Natural killer cell treated with Interleukin-12 subunit alpha and Interleukin-12 subunit beta and Interleukin-15 and Interleukin-18, amount 100 ng/mL, for 72 hours (primary cell): ENCODE data around the gene GPR55. TPM values are rescaled to one million over a fixed set of nuclear protein-coding genes. Genes with fewer than 3 reads are reported as not detected.
A peak's percentile ranks its signal among the peaks of the same experiment; 100 is the strongest.
"Not testable (repeated sequence)": the region's sequence is repeated elsewhere in the genome, so short reads cannot be mapped to it uniquely, and the experiment has no call there.

ENCODE experiments used
- ATAC-seq, 2 donors: fragments of 150-1000 bp; cut with Tn5 transposase in 1 of 2; sonication (Bioruptor Pico), chemical (Tn5 transposase) in 1 of 2; 2 replicates each; pipeline ENCODE4 v1.10.0; 2021
- DNase-seq: peaks from one replicate; pipeline ENCODE4 v3.0.0; 2022; ENCODE audit warnings: low spot score
- H3K27ac Mint-ChIP-seq, 2 donors: 1 replicate in 1 of 2; 2 replicates in 1 of 2; pipeline ENCODE4 v1.8.0; 2022; ENCODE audit warnings: mixed read lengths in 2 of 2, mild to moderate bottlenecking in 1 of 2, moderate library complexity in 1 of 2
- H3K27me3 Mint-ChIP-seq, 2 donors: 1 replicate in 1 of 2; 2 replicates in 1 of 2; pipeline ENCODE4 v1.8.0; 2022; ENCODE audit warnings: mixed read lengths in 2 of 2
- H3K36me3 Mint-ChIP-seq: one replicate; pipeline ENCODE4 v1.8.0; 2022; ENCODE audit warnings: mixed read lengths
- H3K4me1 Mint-ChIP-seq, 2 donors: 1 replicate in 1 of 2; 2 replicates in 1 of 2; pipeline ENCODE4 v1.8.0; 2022; ENCODE audit warnings: low read depth in 2 of 2, mixed read lengths in 2 of 2, mild to moderate bottlenecking in 1 of 2
- H3K4me3 Mint-ChIP-seq: one replicate; pipeline ENCODE4 v1.8.0; 2022; ENCODE audit warnings: mixed read lengths
- H3K9me3 Mint-ChIP-seq: 2 replicates; pipeline ENCODE4 v1.8.0; 2022; ENCODE audit warnings: mixed read lengths
- total RNA-seq, 2 donors: library from RNA; stranded (reverse); gene quantifications; one replicate each; pipeline ENCODE4 v1.2.3, GENCODE V29; 2022

The GPR55 gene, protein sequence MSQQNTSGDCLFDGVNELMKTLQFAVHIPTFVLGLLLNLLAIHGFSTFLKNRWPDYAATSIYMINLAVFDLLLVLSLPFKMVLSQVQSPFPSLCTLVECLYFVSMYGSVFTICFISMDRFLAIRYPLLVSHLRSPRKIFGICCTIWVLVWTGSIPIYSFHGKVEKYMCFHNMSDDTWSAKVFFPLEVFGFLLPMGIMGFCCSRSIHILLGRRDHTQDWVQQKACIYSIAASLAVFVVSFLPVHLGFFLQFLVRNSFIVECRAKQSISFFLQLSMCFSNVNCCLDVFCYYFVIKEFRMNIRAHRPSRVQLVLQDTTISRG
- total RNA-seq: 1 to 10 TPM in 1 of 2 donors, under 1 TPM in 1; 0.26 to 5.5 TPM

DNA sequence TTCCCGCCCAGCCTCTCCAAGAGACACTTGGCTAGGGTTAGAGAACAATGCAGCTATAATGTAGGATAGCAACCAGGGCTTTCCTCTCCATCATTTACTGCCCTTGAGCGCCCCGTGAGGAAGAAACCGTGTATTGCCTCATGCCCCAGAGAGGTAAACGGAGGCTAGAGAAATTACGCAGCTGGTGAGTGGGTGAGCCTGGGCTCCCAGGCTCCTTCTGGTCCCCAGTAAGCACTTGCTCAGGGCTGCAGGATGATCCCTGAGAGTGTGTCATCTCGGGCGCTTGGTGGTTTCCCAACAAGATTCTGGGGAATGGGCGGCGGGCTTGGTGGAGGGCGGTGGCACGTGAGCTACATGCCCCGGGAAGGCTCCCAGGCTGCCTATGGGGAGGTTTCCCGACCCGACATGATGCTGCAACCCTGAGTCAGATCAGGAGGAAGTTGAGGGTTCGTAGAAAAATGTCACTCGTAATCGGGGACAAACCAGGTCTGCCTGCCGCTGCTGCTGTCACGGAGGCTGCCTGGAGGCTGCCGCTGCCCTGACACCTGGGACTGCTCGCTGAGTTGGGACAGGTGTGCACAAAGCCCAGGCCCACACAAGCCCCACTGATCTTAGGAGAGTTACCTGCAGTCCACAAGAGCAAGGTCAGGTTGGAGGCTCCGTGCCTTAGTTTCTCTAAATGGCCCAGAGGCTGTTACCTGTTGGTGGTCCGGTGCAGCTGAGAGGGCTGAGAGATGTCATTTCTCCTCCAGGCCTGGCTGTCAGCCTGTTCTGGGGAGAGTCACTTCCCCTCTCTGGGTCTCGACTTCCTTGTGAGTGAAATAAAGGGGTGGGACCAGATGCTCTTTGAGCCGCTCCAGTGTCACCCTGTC is at the start of gene GPR55:
TSS of gene GPR55 (minus strand) at position 773 of the 872 bp plus-strand sequence. CDS start 14,280 bp downstream, outside the sequence.
- ATAC-seq: peak; percentile 56 to 75
- DNase-seq: peak; percentile 55
- H3K9me3 Mint-ChIP-seq: no peaks in the 10 kb centered on the region
- H3K27ac Mint-ChIP-seq: peak within 1 kb of the TSS in 1 of 2 donors; percentile 78
- H3K4me3 Mint-ChIP-seq: peak within 1 kb of the TSS; percentile 81
- H3K4me1 Mint-ChIP-seq: peaks cover 8 to 51% of the 10 kb centered on the region in 2 donors
- H3K36me3 Mint-ChIP-seq: no peaks in the 10 kb centered on the region
- peaks cover 29 to 36% of the 10 kb centered on the region in 2 donors for H3K27me3 Mint-ChIP-seq

DNA sequence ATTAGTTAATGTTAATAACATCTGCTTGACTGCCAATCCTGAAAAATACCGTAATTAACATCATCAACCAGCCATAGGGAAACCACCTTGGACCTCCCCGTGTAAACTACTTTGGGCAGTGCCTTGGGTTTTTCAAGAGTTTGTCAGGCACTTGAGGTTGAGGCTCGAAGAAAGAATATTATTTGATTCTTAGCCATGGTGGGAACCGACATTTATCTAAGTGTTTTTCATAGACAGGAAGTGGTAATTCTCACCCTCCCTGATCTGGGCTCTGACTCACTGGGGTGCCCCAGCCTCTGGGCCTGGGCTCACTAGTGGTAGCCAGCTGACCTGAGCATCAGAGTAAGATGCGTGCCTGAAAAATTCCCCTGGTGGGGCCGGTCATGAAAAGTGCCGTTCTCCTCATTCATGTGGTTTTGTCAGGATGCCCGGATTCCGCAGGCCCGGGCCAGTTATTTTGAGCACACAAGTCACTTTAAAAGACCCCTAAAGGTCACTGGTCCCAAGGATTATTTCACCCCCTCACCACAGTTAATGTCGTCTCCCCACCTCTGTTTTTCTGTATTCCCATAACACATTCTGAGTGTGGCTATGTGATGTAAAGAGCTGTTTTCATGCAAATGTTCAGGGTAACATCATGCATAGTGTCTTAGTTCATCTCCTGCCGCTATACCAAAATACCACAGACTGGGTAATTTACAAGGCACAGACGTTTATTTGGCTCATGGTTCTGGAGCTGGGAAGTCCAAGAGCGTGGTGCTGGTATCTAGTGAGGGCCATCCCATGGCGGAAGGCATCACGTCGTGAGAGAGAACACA is 49.3 kb upstream of the GPR55 start:
- Mint-ChIP-seq H3K36me3 (peaks cover 4% of the 10 kb centered on the region), H3K27ac (peak overlapping the region; percentile 83 to 89), H3K9me3 (no peaks in the 10 kb centered on the region), H3K27me3 (peaks cover 12 to 24% of the 10 kb centered on the region in 2 donors), H3K4me1 (peaks cover 50 to 71% of the 10 kb centered on the region in 2 donors), H3K4me3 (peak overlapping the region; percentile 77)
- DNase-seq: peak; percentile 92
- peak; percentile 98 to 99 for ATAC-seq

DNA sequence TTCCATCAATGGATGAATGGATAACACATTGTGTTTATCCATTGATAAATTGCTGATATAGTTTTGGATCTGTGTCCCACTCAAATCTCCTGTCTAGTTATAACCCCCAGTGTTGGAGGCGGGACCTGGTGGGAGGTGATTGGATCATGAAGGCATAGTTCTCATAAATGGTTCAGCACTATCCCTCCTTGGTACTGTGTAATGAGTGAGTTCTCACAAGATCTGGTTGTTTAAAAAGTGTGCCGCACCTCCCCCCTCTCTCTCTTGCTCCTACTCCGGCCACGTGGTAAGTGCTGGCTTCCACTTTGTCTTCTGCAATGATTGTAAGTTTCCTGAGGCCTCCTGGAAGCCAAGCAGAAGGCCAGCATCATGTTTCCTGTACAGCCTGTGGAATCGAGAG is 47.0 kb upstream of the GPR55 start:
- Mint-ChIP-seq H3K9me3 (no peaks in the 10 kb centered on the region), H3K4me3 (no peak overlapping the region), H3K4me1 (peaks cover 47 to 64% of the 10 kb centered on the region in 2 donors), H3K27ac (peak overlapping the region in 1 of 2 donors; percentile 15), H3K36me3 (peaks cover 4% of the 10 kb centered on the region), H3K27me3 (peaks cover 19 to 21% of the 10 kb centered on the region in 2 donors)
- DNase-seq (no peak), ATAC-seq (no peak)

DNA sequence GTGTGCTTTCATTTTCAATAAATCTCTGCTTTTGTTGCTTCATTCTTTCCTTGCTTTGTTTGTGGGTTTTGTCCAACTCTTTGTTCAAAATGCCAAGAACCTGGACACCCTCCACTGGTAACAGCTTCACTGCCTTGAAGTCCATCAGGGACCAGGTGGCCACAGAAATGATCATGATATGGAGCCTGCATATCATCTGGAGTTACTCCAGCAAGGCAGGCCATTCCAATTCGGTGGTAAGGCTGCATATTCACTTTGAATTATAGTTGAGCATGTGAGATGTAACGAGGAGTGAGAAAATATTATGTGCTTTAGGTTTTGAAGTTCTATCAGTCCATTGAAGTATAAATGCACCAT is 44.6 kb upstream of the GPR55 start:
- Mint-ChIP-seq H3K4me3 (peak overlapping the region; percentile 16), H3K4me1 (peaks cover 30 to 43% of the 10 kb centered on the region in 2 donors), H3K36me3 (peaks cover 4% of the 10 kb centered on the region), H3K9me3 (no peaks in the 10 kb centered on the region), H3K27ac (no peak overlapping the region), H3K27me3 (peaks cover 13 to 15% of the 10 kb centered on the region in 2 donors)
- ATAC-seq (no peak), DNase-seq (no peak)

DNA sequence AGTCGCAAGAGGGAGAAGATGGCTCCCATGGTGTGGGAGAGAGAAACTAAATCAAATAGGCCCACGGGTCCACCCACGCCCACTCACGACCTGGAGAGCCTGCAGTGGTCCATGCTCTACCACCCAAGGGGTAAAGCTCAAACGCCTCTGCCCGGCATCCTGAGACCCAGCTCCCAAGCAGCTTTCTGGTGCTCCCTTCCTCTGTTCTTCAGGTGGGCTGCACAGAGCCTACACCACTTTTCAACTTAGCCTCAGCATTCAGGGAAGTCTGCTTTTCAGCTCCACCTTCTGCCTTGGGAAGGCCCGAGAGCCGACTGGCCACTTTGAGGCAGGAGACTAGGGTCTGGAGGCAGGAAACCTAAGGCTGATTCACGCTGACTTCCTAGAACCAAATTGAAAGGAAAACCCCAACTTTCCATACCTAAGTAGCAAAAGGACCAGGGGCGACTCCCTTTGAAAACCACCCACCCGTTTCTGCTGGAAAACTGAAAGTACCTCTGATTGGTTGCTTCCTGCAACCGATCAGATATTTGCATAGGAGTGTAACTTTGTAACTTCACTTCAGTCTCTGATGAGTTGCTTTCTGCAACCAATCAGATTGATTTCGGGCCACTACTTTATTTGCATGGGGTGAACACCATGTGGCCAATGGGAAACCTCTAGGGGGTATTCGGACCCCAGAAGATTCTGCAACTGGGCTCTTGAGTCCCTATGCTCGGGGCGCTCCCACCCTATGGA is 44.0 kb upstream of the GPR55 start:
- peaks cover 13 to 15% of the 10 kb centered on the region in 2 donors for H3K27me3 Mint-ChIP-seq
- DNase-seq (no peak), ATAC-seq (peak in 1 of 2 donors; percentile 17)
- H3K4me1 Mint-ChIP-seq: peaks cover 25 to 37% of the 10 kb centered on the region in 2 donors
- peak overlapping the region; percentile 3 for H3K4me3 Mint-ChIP-seq
- H3K9me3 Mint-ChIP-seq: no peaks in the 10 kb centered on the region
- H3K36me3 Mint-ChIP-seq: peaks cover 4% of the 10 kb centered on the region
- H3K27ac Mint-ChIP-seq: peak overlapping the region in 1 of 2 donors; percentile 53

DNA sequence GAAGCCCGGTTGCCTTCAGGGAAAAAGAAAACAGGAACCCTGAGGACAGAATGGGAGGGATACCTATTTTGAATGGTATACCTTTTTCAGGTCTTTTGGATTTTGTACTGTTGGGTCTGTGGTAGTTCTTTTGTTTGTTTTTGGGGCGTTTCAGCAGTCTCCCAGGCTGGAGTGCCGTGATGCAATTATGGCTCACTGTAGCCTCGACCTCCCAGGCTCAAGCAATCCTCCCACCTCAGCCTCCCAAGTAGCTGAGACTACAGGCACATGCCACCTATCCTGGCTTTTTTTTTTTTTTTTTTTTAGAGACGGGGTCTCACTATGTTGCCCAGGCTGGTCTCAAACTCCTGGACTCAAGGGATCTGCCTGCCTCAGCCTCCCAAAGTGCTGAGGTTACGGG is 43.3 kb upstream of the GPR55 start:
- not testable (repeated sequence) for ATAC-seq

DNA sequence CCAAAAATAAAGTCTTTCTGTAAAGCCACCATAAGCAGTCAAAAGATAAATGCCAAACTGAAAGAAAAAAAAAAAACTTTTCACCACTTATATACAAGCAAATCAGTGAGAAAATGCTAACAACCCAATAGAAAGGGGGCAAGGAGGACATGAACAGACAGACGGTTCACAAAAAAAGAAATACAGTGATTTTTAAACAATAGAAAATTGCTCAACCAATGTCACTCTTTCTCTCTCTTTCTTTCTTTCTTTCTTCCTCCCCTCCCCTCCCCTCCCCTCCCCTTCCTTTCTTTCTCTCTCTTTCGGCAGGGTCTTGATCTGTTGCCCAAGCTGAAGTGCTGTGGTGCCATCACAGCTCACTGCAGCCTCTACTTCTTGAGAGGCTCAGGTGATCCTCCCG is 42.1 kb upstream of the GPR55 start:
- ATAC-seq: no peak
- no peak overlapping the region for H3K27ac Mint-ChIP-seq

More for the DNA sequence above, 43.3 kb upstream of the GPR55 start:
- Mint-ChIP-seq H3K4me1 (peaks cover 18 to 31% of the 10 kb centered on the region in 2 donors), H3K27ac (peak overlapping the region in 1 of 2 donors; percentile 53), H3K4me3 (peak overlapping the region; percentile 3), H3K27me3 (peaks cover 17 to 19% of the 10 kb centered on the region in 2 donors)
- H3K36me3 Mint-ChIP-seq, H3K9me3 Mint-ChIP-seq, DNase-seq: not testable (repeated sequence)

DNA sequence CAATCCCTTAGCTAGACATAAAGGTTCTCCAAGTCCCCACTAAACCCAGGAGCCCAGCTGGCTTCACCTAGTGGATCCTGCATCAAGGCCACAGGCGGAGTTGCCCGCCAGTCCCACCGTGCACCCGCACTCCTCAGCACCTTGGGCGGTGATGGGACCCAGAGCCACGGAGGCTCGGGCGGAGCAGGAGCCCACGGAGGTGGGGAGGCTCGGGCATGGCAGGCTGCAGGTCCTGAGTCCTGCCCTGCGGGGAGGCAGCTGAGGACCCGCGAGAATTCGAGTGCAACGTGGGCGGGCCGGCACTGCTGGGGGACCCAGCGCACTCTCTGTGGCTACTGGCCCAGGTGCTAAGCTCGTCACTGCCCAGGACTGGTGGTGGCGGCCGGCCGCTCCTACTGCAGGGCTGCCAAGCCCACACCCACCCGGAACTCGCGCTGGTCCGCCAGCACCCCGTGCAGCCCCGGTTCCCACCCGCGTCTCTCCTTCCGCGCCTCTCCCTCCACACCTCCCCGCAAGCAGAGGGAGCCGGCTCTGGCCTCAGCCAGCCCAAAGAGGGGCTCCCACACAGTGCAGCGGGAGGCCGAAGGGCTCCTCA is 39.2 kb upstream of the GPR55 start:
- peaks cover 31 to 54% of the 10 kb centered on the region in 2 donors for H3K27me3 Mint-ChIP-seq
- ATAC-seq (no peak), DNase-seq (no peak)
- peaks cover under 1 to 19% of the 10 kb centered on the region in 2 donors for H3K4me1 Mint-ChIP-seq
- no peaks in the 10 kb centered on the region for H3K9me3 Mint-ChIP-seq
- H3K4me3 Mint-ChIP-seq: no peak overlapping the region
- peaks cover 13% of the 10 kb centered on the region for H3K36me3 Mint-ChIP-seq
- no peak overlapping the region for H3K27ac Mint-ChIP-seq

More for the DNA sequence above, 42.1 kb upstream of the GPR55 start:
- Mint-ChIP-seq H3K27me3 (peaks cover 20 to 31% of the 10 kb centered on the region in 2 donors), H3K9me3 (no peaks in the 10 kb centered on the region), H3K4me1 (peaks cover 12 to 20% of the 10 kb centered on the region in 2 donors), H3K4me3 (no peak overlapping the region), H3K36me3 (peaks cover 17% of the 10 kb centered on the region)
- no peak for DNase-seq

DNA sequence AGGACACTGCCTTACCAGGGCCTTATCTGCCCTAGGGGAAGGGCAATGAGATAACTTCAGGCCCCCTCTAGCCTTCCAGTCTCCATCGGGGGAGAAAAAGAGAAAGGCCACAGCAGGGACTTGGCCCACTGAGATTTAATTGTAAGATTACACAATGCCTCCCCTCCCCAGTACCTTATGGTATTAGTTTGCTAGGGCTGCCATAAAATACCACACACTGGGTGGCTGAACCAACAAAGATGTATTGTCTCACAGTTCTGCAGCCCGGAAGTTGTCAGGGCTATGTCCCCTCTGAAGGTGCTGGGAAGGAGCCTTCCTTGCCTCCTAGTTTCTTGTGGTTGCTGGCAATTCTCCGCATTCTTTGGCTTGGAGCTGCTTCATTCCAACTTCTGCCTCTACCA is 36.0 kb upstream of the GPR55 start:
- no peak for ATAC-seq
- DNase-seq: no peak
- Mint-ChIP-seq H3K9me3 (no peaks in the 10 kb centered on the region), H3K27me3 (peaks cover 41 to 67% of the 10 kb centered on the region in 2 donors), H3K36me3 (peaks cover 18% of the 10 kb centered on the region), H3K4me1 (peaks cover 21 to 34% of the 10 kb centered on the region in 2 donors), H3K4me3 (no peak overlapping the region), H3K27ac (no peak overlapping the region)

DNA sequence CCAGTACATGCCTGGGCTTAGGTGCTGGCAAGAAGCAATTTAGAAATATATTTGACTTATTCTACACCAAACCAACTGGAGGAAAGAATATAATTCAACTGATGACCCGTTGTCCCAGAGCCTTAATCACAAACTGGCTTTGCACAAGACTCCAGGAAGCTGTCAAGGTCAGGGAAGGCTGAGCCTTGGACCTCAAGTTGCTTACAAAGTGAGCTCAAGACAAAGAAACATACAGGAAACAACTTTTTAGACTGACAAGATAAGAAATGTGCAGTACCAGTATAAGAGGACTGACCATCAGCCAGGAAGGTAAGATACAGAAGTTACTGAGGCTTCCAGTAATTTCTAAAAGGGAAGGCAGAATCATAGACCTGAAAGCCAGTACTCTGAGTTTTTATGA is 35.0 kb upstream of the GPR55 start:
- Mint-ChIP-seq H3K4me1 (peaks cover 24 to 39% of the 10 kb centered on the region in 2 donors), H3K27me3 (peaks cover 42 to 72% of the 10 kb centered on the region in 2 donors), H3K27ac (no peak overlapping the region), H3K9me3 (no peaks in the 10 kb centered on the region), H3K36me3 (peaks cover 18% of the 10 kb centered on the region), H3K4me3 (no peak overlapping the region)
- no peak for ATAC-seq
- no peak for DNase-seq

DNA sequence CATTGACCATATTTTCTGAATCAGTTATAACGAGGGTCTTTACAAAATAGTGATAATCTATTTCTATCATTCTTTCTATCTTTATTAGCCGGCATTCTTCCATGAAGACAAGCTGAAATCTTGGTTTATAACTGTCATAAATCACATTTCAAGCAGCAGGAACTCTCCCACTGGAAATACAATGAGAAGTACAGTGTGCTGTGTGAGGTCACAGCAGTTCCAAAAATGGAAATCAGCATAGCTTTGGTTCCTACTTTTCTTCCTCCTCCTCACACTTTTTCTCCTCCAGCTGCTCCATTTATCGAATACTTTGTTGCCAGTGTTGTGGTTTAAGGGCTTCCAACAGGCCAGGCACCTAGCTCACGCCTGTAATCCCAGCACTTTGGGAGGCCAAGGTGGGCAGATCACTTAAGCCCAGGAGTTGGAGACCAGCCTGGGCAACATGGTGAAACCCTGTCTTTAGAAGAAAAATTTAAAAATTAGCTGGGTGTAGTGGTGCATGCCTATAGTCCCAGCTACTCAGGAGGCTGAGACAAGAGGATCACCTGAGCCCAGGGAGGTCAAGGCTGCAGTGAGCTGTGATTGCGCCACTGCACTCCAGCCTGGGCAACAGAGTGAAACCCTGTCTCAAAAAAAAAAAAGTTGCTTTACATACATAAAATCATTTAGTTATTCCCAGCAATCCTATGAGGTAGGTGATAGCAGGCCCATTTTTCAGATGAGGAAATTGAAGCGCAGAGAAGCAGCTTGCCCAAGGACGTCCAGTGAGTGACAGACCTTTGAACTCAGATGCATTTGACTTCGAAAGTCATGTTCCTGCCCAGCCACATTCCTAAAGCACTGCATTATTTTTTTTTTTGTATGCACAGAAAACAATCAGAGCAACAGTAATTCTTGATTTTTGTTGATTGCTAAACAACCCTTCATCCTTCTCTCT is 34.0 kb upstream of the GPR55 start:
- DNase-seq (no peak), ATAC-seq (no peak)
- H3K27ac Mint-ChIP-seq: peak overlapping the region; percentile 35 to 88
- peak overlapping the region; percentile 59 for H3K4me3 Mint-ChIP-seq
- H3K27me3 Mint-ChIP-seq: peaks cover 47 to 81% of the 10 kb centered on the region in 2 donors
- no peaks in the 10 kb centered on the region for H3K9me3 Mint-ChIP-seq
- H3K4me1 Mint-ChIP-seq: peaks cover 24 to 48% of the 10 kb centered on the region in 2 donors
- H3K36me3 Mint-ChIP-seq: peaks cover 18% of the 10 kb centered on the region
